ENCODE measurements around the gene KRT15.

The KRT15 gene

DNA sequence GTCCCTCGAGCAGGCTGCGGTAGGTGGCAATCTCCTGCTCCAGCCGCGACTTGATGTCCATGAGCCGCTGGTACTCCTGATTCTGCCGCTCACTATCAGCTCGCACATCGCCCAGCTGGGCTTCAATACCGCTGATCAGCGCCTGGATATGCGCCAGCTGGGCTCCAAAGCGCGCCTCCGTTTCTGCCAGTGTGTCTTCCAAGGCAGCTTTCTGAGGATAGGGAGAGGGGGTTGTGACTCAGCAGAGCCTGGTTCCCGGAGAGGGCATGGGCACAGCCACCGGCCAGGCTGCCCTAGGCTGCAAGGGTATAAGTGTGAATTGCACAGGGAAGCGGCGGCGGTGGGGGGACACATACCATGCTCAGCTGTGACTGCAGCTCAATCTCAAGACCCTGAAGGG is 5.1 kb upstream of the KRT15 start:
- DNase-seq (ENCODE audit: low spot score), result no peak

DNA sequence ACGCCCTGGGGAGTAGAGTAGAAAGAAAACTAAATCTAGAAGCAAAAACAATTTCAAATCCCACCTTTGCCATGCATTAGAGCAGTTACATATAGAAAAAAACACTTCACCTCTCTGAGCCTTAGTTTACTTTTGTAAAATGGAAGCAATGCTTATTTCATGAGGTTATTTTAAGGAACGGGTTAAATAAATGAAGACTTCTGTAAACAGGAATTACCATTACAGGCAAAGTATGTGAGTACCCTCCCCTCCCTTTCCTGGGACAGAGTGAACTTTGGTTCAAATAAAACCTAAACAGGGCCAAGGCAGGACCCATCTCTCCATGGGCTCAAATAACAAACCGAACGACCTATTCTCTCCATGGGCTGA is 4.5 kb upstream of the KRT15 start:
- no peak for DNase-seq (ENCODE audit: low spot score)

GRCh38 chr17:41522301-41523224 is 3.9 kb upstream of the KRT15 start:
- DNase-seq (ENCODE audit: low spot score), result no peak

DNA sequence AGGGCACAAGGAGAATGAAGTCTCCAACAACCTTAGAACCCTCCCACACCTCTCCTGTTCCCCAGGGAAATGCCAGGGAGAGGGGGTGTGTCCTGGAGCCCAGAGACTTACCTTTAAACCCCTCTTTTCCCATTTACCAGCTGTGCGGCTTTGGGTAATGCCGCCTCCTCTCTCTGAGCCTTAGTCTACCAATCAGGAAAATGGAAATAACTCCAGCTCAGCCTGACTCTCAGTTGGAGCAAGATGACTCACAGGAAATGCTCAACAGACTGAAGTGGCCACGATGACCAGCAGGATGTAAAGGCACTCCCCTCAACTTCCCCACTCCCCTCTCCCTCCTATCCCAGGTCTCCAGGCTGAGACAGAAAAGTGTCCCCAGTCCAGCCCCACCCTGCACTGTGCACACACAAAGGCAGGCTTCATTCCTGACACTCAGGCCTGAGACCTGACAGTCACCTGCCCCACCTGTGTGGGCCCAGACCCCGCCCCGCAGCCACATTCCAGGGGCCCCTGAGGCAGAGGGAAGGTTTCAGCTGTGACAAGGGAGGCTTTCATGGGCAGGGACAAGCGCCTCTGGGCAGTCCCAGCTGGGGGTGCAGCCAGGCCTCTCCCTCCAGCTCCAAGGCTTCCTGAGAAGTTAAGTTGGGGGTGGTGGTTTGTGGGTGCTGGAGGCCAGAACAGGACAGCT is 3.0 kb upstream of the KRT15 start:
- DNase-seq (ENCODE audit: low spot score), result no peak

DNA sequence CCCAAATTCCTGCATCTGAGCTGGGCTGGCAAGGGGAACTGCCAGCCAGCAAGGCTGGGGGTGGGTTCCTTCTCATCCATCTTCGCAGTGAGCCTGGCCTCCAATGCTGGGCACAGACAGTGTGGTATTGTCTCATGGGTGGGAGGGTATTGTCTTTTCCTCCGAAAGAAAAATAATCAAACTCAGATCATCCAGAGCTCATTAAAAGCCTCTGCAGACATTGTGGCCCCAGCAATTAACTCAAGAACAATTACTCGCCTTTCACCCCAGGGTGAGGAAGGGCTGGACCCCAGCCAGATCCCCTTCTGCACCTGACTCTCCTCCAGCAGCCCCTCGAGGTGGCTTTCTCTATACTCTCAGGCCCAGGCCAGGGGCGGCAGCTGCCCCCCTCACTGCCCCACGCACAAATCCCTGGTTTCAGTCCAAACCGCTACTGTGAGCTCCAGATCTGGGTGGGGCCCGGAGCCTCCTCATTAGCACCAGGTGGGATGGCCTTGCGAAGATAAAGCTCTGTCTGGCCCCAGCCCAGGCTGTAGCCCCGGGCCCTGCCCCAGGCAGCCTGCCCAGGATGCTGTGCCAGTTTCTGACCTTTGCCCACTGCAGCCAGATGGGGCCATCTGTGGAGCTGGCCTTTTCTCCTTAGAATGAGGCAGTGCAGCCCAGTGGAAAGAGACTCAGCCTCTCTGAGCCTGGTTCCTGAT is 2.3 kb upstream of the KRT15 start:
- DNase-seq (ENCODE audit: low spot score), result no peak

DNA sequence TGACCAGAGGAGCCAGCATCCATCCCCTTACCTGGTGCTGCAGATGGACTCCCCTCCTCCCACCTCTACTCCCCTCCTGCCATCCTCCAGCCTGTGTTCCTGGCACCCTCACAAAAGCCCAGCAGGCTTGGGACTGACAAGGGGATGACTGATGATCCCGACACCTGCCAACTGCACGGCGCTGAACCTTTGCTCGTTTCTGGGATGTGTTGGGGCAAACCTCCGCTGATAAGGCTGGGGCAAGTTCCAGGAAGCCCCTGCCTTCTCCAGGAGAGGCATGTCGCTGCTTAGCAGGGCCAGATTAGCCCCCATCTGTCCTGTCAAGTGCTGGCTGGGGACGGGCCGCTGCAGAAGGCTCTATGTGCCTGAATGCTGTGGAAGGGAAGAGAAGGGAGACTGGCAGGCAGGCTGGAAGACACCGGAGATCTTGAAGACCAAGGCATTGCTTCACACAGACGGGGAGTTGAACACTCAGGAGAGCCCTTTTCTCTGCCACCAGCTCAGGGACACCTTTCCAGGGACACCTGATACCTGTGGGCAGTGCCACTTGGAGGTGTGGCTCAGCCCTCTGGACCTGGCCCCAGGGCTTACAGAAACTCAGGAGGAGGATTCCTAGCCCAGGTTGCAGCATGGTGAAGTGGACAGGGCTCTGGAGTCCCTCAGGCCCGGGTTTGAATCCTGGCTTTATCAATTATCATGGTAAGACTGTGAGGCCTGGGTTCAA is 973 bp upstream of the KRT15 start:
- DNase-seq (ENCODE audit: low spot score), result no peak

DNA sequence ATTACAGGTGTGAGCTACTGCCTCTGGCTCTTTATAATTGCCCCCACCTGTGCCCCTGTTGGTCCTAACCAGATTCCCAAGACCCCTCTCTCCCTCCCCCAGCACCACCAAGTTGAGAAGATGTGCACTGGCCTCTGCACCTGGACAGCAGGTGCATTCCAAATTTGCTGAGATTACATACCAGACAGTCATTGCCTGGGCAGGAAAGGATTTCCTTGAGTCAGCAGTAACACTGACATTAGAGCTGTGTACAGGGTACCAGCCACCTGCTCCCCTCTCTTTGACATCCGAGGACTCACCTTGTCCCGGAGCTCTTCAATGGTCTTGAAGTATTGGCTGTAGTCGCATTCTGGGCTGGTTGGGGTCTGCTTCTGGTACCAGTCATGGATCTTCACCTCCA is 659 bp downstream of the KRT15 start:
- no peak for DNase-seq (ENCODE audit: low spot score)

DNA sequence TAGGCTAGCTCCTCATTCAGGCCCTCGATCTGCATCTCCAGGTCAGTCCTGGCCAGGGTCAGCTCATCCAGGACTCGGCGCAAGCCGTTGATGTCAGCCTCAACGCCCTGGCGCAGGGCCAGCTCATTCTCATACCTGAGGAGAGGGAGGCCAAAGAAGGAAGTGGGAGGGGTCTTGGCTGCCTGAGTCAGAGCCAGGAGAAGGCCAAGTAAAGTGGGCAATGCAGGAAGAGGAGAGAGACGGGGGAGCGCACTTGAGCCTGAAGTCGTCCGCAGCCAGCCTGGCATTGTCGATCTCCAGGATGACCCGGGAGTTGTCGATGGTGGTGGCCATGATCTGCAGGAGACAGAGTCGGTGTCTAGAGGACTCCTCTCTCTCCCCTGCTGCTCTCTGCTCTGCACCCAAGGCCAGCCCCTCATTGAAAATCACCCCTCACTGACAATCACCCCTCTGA is 1.8 kb downstream of the KRT15 start:
- DNase-seq (ENCODE audit: low spot score), result no peak

DNA sequence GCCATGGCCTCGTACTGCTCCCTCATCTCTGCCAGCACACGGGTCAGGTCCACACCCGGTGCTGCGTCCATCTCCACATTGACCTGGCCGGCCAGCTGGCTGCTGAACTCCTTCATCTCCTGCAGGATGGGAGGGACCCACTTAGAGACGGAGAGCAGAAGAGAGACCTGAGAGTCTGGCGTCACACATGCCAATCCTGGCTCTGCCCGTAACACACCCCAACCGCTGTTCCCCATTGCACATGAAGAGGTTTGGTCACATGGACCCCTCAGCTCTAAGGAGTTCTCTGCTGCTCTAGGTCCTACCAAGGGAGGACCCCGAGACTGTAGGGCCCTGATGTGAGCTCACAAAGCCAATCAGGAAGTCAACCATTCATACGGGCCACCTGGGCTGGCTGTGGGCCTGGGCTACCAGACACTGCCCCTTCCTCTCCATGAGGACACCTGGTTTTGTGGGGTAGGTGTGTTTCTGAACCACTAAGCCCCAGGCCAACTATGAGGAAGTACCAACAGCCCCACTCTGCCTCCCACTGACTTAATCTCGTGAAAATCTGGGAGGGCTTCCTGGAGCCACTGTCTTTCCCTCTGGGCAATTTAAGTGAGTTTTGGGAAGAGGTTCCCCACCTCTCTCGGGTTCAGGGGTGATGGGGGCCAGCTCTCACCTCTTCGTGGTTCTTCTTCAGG is 2.4 kb downstream of the KRT15 start:
- no peak for DNase-seq (ENCODE audit: low spot score)

DNA sequence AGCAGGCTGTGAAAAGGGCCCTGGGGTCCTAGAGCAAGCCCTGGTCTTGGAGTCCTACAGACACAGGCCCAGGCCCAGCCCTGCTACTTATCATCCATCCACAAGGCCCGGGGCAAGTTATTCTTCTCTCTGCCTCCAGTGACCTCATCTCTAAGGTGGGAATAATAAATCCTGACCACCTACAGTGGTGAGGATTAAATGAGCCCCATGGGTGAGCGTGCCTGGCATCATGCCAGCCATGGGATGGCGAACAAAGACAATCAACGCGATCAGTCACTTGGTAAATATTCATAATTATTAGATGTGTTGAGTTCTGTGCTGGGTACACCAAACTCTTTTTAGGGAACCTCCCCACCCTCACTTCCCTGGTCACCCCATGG is 5.5 kb downstream of the KRT15 start:
- no peak for DNase-seq (ENCODE audit: low spot score)

DNA sequence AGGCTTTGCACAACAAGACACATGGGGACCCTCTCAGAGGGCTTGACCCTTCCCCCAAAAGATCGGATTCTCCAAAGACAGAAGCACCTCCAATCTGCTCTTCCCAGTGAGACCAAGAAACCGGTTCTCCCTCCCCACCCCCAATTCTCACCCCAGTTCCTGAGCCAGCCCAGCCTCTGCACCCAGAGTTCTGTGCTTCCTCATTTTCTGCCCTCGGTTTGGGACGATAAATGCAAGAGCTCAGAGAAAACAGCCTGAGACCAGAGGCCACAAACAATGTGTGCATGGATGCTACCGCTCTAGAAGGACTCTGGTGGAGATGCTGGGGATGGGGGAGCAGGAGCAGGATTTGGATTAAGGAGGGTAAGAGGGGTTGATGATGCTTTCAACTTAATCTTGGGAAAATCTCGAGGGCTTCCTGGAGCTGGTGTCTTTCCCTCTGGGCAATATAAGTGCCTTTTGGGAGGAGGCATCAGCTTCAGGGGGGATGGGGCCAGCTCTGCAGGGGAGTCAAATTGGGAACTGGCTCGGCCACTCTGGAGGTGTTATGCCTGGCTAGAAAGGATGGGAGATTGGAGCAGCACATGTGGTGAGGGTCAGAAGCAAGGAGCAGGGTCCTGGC is 6.0 kb downstream of the KRT15 start:
- DNase-seq (ENCODE audit: low spot score), result no peak

DNA sequence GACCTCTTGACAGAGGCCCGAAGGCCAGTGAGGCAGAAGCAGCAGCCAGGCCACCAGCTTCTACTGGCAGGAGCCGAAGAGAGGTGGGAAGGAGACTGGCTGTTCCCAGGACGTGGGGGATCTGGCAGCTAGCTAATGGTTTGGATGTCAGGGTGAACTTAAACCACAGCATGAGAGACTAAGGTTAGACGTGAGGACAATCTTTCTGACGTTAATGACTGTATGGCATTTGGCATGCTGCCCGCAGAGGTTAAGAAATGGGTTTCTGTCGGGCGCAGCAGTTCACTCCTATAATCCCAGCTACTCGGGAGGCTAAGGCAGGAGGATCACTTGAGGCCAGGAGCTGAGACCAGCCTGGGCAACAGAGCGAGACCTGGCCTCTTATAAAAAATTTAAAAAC is 7.0 kb downstream of the KRT15 start:
- DNase-seq (ENCODE audit: low spot score), result no peak

DNA sequence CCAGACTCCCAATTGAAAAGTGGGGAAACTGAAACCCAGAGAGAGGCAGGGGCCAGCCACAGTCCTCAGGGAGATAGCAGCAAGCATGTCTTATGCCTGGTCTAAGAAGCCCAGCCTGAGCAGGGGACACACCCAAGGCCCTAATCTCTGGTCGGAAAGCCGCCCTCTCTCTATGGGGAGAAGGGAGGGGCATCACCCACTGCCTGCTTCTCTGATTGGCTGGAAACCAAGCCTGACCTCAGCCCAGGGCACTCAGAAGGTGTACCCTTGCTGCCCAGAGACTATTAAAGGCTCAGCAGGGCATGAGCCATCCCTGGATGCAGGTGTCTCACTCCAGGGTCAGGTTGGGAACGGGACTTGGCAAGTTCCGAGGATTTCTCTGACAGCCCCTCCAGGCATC is 7.6 kb downstream of the KRT15 start:
- DNase-seq (ENCODE audit: low spot score), result no peak

DNA sequence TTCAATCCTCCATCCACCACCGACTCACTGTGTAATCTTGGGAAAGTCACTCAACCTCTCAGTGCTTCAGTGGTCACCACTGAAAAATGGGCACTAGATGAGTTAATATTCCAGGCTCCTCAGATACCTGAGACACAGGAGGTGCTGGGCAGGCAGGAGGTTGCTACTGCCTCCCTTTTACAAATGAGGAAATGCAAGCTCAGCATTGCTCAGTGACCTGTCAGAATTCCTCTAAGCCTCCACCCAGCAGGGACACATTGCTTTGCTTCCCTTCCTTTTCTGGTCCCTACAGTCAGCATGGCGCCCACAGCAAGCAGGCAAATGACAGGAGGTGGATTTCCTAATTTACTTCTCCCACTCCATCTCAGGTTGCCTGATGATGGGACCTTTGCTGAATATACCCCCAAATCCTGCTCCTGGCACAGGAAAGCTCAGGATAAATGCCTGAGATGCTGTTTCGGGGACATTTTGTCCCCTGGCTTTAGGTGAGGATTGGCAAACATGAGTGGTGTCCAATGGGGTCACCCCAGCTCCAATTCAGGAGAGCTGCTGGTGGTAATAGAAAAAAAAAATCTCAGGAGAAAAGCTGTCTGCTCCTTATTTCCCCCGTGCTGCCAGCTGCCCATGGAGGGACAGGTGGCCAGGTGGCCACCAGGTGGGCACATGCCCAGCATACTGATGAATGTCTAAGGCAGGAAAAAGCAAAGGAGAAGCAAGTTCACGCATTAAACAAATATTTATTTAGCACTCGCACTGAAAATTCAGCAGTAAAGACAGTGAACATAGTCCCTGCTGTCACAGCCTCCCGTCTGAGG is 8.2 kb downstream of the KRT15 start:
- DNase-seq (ENCODE audit: low spot score), result no peak

DNA sequence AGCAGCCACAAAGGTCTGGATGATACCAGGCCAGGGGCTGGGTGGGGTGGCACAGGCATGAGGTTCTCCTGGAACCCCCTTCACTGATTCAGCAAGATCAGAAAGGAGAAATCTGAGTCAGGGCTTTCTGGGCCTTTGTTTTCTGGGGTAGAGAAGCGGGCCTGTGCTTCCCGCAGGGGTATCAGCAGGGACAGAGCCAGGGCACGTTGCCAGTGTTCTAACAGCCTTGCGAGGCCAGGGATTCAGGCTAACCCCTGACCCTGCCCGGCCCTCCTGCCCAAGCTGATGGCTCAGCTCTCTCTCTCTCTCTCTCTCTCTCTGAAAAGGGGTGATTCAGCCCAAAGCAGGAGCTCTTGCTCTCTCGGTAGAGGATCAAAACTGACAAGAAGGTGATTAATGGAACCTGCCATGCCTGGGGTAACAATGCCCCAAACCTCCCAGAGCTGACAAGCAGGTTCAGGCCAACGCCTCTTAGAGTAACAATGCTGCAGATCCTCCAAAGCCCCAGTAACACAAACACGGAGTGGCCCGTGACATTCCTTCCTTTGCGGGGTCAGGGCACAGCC is 11.3 kb downstream of the KRT15 start:
- DNase-seq (ENCODE audit: low spot score), result no peak

DNA sequence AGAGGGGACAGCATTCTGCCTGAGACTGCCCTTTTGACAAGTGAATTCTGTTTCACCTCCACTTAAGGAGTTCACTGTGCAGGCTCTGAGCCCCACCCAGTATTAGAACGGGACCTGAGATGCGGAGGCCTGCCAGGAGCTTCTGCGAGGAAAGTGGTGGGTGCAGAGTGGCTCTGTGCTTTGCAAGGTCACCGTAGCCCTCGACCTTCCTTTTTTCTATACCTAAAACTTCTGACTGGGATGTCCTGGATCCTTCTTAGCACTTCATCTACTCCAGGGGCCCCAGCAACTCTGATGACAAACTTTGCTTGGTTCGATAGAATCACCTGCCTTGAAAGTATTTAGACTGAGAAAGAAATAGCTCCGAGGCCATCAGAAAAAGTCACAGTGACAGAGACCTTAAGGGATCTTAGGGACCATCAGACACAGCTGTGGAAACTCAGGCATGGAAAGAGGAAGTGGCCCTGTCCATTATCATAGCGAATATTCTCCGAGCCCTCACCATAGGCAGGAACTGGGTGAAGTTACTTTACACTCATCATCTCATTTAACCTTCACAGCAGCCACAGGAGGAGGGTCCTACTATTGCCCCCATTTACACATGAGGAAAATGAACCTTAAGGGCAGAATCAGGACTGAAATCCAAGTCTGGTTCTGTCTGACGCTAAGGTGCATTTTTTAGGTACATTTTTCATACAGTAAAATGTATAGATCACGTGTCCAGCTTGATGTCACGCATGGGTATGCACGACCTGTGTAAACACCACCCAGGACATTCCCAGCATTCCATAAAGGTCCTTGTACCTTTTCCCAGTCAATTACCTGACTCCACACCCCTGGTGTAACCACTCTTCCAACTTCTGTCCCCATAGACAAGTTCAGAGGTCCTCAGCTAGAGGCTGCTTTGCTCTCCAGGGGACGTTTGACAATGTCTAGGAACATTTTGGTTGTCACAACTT is 12.6 kb downstream of the KRT15 start:
- DNase-seq (ENCODE audit: low spot score), result no peak

DNA sequence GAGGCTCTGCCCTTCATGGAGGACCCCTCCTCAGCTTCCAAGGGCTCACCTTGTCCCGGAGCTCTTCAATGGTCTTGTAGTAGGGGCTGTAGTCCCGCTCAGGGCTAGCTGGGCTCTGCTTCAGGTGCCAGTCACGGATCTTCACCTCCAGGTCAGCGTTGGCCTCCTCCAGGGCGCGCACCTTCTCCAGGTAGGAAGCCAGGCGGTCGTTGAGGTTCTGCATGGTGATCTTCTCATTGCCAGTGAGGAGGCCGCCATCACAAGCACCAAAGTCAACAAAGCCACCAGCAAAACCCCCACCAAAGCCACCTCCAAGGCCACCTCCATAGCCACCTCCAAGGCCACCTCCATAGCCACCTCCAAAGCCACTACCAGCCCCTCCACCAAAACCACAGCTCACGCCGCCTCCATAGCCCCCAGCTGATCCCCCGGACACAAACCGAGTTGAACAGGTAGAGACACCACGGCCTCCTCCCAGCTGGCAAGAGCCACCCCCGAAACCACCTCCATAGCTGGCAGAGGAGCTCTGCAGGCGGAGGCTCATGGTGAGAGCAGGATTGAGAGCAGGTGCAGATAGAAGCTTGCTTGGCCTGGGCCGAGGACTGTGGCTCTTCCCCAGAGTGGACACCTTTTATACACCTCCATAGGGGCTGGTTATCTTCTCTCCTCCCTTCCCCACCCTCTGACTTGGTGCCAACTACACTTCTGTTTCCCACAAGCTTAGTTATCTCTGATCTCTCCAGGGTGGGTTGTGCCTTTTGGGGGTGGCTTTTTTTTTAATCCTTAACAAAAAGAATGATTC is 13.5 kb downstream of the KRT15 start, which contains the start of gene KRT13:
TSS of gene KRT13 (minus strand) at position 606 of the 802 bp plus-strand sequence. CDS start at position 544, 62 bp downstream.
- no peak for DNase-seq (ENCODE audit: low spot score)

Measured in HuH-7.5 (cell line).